K562 (cell line): ENCODE measurements around the gene STK32C. TPM values are rescaled to one million over a fixed set of nuclear protein-coding genes. Genes with fewer than 3 reads are reported as not detected.

Experiments
- ATAC-seq: fragments of 200-7000 bp; cut with Tn5 transposase; 3 replicates; pipeline ENCODE4 v1.9.1; 2020; ENCODE audit warnings: moderate library complexity
- BruUV-seq: library from RNA; stranded (reverse); fragments of 400-500 nt; replicated peaks from 2 replicates; lab custom pipeline; 2021; lab: Mats Ljungman, UMichigan
- CTCF ChIA-PET: fragments of 300-600 bp; formaldehyde crosslinking; extraction: SDS; loops from one replicate; lab custom pipeline; 2021; ENCODE audit warnings: low intra/inter-chr PET ratio; lab: Yijun Ruan, JAX
- POLR2A ChIA-PET: fragments of 300-600, 350-650 bp; sonication (Branson Sonifier 250); formaldehyde crosslinking; extraction: SDS; loops from one replicate; lab custom pipeline; 2021; ENCODE audit warnings: antibody characterized with exemption, inconsistent platforms; lab: Yijun Ruan, JAX
- DNase-seq, 4 experiments: peaks; one replicate each; pipeline versions ENCODE4 v3.0.0 to v3.0.0-alpha.2; 2011 to 2018; ENCODE audit warnings: low spot score in 3 of 4, mixed read lengths in 3 of 4; ENCODE audit errors: extremely low read depth in 1 of 4
- FAIRE-seq: peaks from 2 replicates; lab custom pipeline; 2011; peaks lifted over from hg19 to GRCh38; lab: Jason Lieb, UNC
- H2AFZ ChIP-seq: 2 replicates; pipeline ENCODE4 v1.6.0; 2011; ENCODE audit warnings: low read depth, low read length, control low read depth, inconsistent platforms
- H3K27ac ChIP-seq: fragments of 200-600 bp; 3 replicates; pipeline ENCODE4 v1.8.0; 2011; ENCODE audit warnings: low read depth, mild to moderate bottlenecking, control low read depth, inconsistent platforms, low read length, moderate library complexity, mixed read lengths; ENCODE audit errors: extremely low read depth
- H3K27me3 ChIP-seq, 2 experiments: fragments of 300-600 bp in 1 of 2; 2 replicates in 1 of 2; 3 replicates in 1 of 2; pipeline versions ENCODE4 v1.6.0 to v1.8.0; 2011; ENCODE audit warnings: inconsistent platforms in 2 of 2, low read length in 2 of 2, mild to moderate bottlenecking in 1 of 2, mixed read lengths in 1 of 2, moderate library complexity in 1 of 2; ENCODE audit not compliant: control insufficient read depth in 2 of 2, insufficient read depth in 2 of 2
- H3K36me3 ChIP-seq: fragments of 300-600 bp; 3 replicates; pipeline ENCODE4 v1.8.0; 2011; ENCODE audit warnings: mild to moderate bottlenecking, low read length, inconsistent platforms; ENCODE audit not compliant: control insufficient read depth, insufficient read depth
- H3K4me1 ChIP-seq, 2 experiments: fragments of 200-600 bp in 1 of 2; replicated peaks in 1 of 2; 2 replicates in 1 of 2; 3 replicates in 1 of 2; pipeline versions ENCODE4 v1.5.1 to v1.8.0; 2011; ENCODE audit warnings: inconsistent platforms in 2 of 2, low read length in 2 of 2, mild to moderate bottlenecking in 1 of 2, mixed read lengths in 1 of 2, moderate library complexity in 1 of 2; ENCODE audit not compliant: control insufficient read depth in 2 of 2, insufficient read depth in 2 of 2
- H3K4me2 ChIP-seq: 2 replicates; pipeline ENCODE4 v1.6.1; 2011; ENCODE audit warnings: low read length, control low read depth, inconsistent platforms, mixed read lengths; ENCODE audit not compliant: insufficient read depth
- H3K4me3 ChIP-seq: fragments of 200-600 bp; sonication (generic), shearing (Covaris generic); 2 replicates; pipeline ENCODE4 v1.5.1; 2016; ENCODE audit warnings: control low read depth, inconsistent platforms
- H3K79me2 ChIP-seq: fragments of 200-600 bp; 3 replicates; pipeline ENCODE4 v1.8.0; 2011; ENCODE audit warnings: low read length, inconsistent platforms; ENCODE audit not compliant: control insufficient read depth, insufficient read depth
- H3K9ac ChIP-seq, 2 experiments: 2 replicates each; pipeline versions ENCODE4 v1.6.0 to v1.6.1; 2011; ENCODE audit warnings: low read depth in 2 of 2, low read length in 2 of 2, control low read depth in 1 of 2, inconsistent platforms in 1 of 2, mild to moderate bottlenecking in 1 of 2, mixed read lengths in 1 of 2; ENCODE audit not compliant: insufficient read depth in 1 of 2
- H3K9me1 ChIP-seq: one replicate; pipeline ENCODE4 v1.6.0; 2011; ENCODE audit warnings: inconsistent platforms, mild to moderate bottlenecking, low read length, moderate library complexity; ENCODE audit not compliant: control insufficient read depth, insufficient read depth
- H3K9me3 ChIP-seq: replicated peaks from 2 replicates; pipeline ENCODE4 v1.5.1; 2011; ENCODE audit warnings: low read depth, low read length, inconsistent platforms; ENCODE audit not compliant: control insufficient read depth, insufficient read depth
- H4K20me1 ChIP-seq: replicated peaks from 2 replicates; pipeline ENCODE4 v1.6.1; 2011; ENCODE audit warnings: low read length, inconsistent platforms, mixed read lengths; ENCODE audit not compliant: control insufficient read depth, insufficient read depth
- GTF2A2 ChIP-seq: IDR thresholded peaks from 2 replicates; pipeline ENCODE4 v1.6.1; 2016; ENCODE audit warnings: mild to moderate bottlenecking, missing genetic modification characterization, missing compliant biosample characterization
- RAD51 ChIP-seq: fragments of 450-650 bp; IDR thresholded peaks from 2 replicates; pipeline ENCODE4 v1.7.1; 2016; ENCODE audit warnings: low read depth, mild to moderate bottlenecking, borderline replicate concordance
- RBBP5 ChIP-seq: fragments of 200-600 bp; sonication (generic); IDR thresholded peaks from 2 replicates; pipeline ENCODE4 v1.6.1; 2012; ENCODE audit warnings: borderline replicate concordance, mild to moderate bottlenecking, low read length, control low read depth, inconsistent platforms; ENCODE audit not compliant: insufficient read depth, poor library complexity, severe bottlenecking
- WGBS: fragments of 100-300 bp; shearing (Covaris generic); methylation state at CpG from one replicate; pipeline ENCODE4 v1.1.6; 2016; ENCODE audit warnings: low coverage, mixed read lengths; ENCODE audit not compliant: insufficient coverage; ENCODE audit errors: missing lambda C conversion rate; 5-methylcytosine and 5-hydroxymethylcytosine counted together
- in situ Hi-C: fragments of 300-500 bp; cut with MboI; formaldehyde crosslinking; loops from 4 replicates; pipeline ENCODE4 v1.15.0; 2018; ENCODE audit warnings: inconsistent platforms, mixed read lengths
- intact Hi-C: fragments of 100-400 bp; cut with micrococcal nuclease; formaldehyde crosslinking; loops from 2 replicates; pipeline ENCODE4 v1.14.2; 2022
- polyA plus RNA-seq, 8 experiments: library from polyadenylated mRNA; depleted of rRNA in 4 of 8; stranded (reverse) in 5 of 8; unstranded in 3 of 8; fragments of >200 nt; fragmentation: Nextera tagmentation in 2 of 8; fragmentation: Illumina TruSeq in 1 of 8; extraction: Ambion mirVana in 2 of 8; extraction: Trizol in 1 of 8; gene quantifications; 2 replicates each; pipeline versions ENCODE4 v1.2.1 to v1.2.3, GENCODE V29; 2011 to 2014; ENCODE audit warnings: inconsistent platforms in 1 of 8, missing spikeins in 1 of 8
- total RNA-seq, 7 experiments: library from RNA; depleted of rRNA in 6 of 7; stranded (reverse); fragments of >200 nt in 6 of 7; fragmentation: Illumina TruSeq in 2 of 7; extraction: Trizol in 2 of 7; gene quantifications; 2 replicates each; pipeline versions ENCODE4 v1.2.1 to v1.2.3, GENCODE V29; 2011 to 2021; ENCODE audit warnings: low replicate concordance in 1 of 7
- TF ChIP-seq, protein P1 (sequence below): fragments of 450-650 bp; IDR thresholded peaks from 2 replicates; pipeline ENCODE4 v1.6.1; 2018; ENCODE audit not compliant: partially characterized antibody
- TF ChIP-seq, protein P2 (sequence below), 2 experiments: fragments of 450-650 bp; formaldehyde crosslinking in 1 of 2; IDR thresholded peaks; 2 replicates each; pipeline versions ENCODE4 v1.4.0 to v1.6.1; 2014 to 2020; ENCODE audit warnings: mild to moderate bottlenecking in 2 of 2, borderline replicate concordance in 1 of 2, low read depth in 1 of 2

Gene STK32C
- total and polyA plus RNA-seq, 9 of the 15 experiments (the other 6 are each of a cell fraction or from before 2014, with no cell fraction given), result 1.5 to 20.9 (median 6.5) TPM

DNA sequence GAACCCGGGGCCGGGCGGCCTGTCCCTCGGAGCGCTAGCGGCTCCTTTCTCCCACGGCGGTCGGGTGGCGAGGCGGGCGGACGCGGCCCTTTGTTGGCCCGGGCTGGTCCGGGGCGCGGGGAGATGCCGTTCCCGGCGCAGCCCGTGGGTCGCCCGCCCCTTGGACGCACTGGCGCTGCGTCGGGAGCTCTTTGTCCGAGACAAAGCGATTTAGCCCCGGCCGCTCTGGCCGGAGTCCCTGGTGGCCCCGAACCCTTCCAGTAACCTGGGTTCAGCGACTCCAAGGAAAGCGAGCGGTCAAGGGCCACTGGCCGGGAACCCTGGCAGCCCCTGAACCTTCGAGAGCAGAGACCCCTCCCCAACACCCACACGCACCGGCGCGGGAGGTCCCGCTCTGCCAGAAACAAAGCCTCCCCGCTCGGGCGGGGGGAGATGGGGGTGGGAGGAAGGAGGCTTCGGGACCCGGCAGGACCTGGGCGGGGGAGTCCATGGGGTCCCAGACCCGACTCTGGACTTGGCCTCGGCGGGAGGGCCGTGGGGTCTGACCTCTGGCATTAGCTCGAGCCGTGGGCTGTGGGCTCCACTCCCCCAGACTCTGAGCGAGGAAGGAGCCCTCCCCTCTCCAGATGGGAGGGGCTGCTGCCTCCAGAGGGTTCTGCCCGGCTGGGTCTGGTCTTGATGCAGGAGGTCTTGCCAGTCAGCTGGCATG, 120.2 kb downstream of the STK32C start:
- no TSS peak for BruUV-seq
- DNase-seq, result no peak
- no peak overlapping the region for H3K9ac ChIP-seq
- H3K79me2 ChIP-seq, result no peaks in the 10 kb centered on the region
- H3K4me1 ChIP-seq, result peaks cover 0 to 25% of the 10 kb centered on the region in 2 experiments; a peak in 2 of 5 replicates
- in situ Hi-C loops, result no loop called here
- no peaks in the 10 kb centered on the region for H3K9me1 ChIP-seq
- H3K4me2 ChIP-seq, result no peak overlapping the region
- H4K20me1 ChIP-seq, result no peaks in the 10 kb centered on the region
- no peak overlapping the region for H3K27ac ChIP-seq
- intact Hi-C loops, result no loop called here
- H3K36me3 ChIP-seq, result no peaks in the 10 kb centered on the region
- CTCF ChIA-PET, result no interaction called here
- peaks cover 0 to 34% of the 10 kb centered on the region in 2 experiments; a peak in 3 of 5 replicates for H3K27me3 ChIP-seq
- H3K9me3 ChIP-seq, result no peaks in the 10 kb centered on the region
- no peak overlapping the region for H2AFZ ChIP-seq
- ATAC-seq, result no peak
- POLR2A ChIA-PET, result interaction anchor here (0.7 kb wide), 1 partner anchor 58 kb away, joined by 3 read pairs; no protein-coding TSS in a partner anchor
- H3K4me3 ChIP-seq, result no peak overlapping the region
- 51% methylated on average over 5 of the region's 58 CpGs for WGBS
- no peak for FAIRE-seq
- TF ChIP-seq, protein P1, sequence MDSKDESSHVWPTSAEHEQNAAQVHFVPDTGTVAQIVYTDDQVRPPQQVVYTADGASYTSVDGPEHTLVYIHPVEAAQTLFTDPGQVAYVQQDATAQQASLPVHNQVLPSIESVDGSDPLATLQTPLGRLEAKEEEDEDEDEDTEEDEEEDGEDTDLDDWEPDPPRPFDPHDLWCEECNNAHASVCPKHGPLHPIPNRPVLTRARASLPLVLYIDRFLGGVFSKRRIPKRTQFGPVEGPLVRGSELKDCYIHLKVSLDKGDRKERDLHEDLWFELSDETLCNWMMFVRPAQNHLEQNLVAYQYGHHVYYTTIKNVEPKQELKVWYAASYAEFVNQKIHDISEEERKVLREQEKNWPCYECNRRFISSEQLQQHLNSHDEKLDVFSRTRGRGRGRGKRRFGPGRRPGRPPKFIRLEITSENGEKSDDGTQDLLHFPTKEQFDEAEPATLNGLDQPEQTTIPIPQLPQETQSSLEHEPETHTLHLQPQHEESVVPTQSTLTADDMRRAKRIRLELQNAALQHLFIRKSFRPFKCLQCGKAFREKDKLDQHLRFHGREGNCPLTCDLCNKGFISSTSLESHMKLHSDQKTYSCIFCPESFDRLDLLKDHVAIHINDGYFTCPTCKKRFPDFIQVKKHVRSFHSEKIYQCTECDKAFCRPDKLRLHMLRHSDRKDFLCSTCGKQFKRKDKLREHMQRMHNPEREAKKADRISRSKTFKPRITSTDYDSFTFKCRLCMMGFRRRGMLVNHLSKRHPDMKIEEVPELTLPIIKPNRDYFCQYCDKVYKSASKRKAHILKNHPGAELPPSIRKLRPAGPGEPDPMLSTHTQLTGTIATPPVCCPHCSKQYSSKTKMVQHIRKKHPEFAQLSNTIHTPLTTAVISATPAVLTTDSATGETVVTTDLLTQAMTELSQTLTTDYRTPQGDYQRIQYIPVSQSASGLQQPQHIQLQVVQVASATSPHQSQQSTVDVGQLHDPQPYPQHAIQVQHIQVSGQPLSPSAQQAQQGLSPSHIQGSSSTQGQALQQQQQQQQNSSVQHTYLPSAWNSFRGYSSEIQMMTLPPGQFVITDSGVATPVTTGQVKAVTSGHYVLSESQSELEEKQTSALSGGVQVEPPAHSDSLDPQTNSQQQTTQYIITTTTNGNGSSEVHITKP, result no peak
- no peak for TF ChIP-seq GTF2A2 (tag)
- TF ChIP-seq, protein P2, sequence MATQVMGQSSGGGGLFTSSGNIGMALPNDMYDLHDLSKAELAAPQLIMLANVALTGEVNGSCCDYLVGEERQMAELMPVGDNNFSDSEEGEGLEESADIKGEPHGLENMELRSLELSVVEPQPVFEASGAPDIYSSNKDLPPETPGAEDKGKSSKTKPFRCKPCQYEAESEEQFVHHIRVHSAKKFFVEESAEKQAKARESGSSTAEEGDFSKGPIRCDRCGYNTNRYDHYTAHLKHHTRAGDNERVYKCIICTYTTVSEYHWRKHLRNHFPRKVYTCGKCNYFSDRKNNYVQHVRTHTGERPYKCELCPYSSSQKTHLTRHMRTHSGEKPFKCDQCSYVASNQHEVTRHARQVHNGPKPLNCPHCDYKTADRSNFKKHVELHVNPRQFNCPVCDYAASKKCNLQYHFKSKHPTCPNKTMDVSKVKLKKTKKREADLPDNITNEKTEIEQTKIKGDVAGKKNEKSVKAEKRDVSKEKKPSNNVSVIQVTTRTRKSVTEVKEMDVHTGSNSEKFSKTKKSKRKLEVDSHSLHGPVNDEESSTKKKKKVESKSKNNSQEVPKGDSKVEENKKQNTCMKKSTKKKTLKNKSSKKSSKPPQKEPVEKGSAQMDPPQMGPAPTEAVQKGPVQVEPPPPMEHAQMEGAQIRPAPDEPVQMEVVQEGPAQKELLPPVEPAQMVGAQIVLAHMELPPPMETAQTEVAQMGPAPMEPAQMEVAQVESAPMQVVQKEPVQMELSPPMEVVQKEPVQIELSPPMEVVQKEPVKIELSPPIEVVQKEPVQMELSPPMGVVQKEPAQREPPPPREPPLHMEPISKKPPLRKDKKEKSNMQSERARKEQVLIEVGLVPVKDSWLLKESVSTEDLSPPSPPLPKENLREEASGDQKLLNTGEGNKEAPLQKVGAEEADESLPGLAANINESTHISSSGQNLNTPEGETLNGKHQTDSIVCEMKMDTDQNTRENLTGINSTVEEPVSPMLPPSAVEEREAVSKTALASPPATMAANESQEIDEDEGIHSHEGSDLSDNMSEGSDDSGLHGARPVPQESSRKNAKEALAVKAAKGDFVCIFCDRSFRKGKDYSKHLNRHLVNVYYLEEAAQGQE (IDR thresholded peaks at IDR 0.05; ENCODE audit: borderline replicate concordance), result no peak
- TF ChIP-seq, protein P2 (CRISPR knock-in tag; IDR thresholded peaks at IDR 0.05; ENCODE audit: low read depth), result no peak
- no peak for TF ChIP-seq RBBP5
- TF ChIP-seq RAD51, result no peak
